ENCODE results near the gene SHROOM1. TPM values are rescaled to one million over a fixed set of nuclear protein-coding genes. Genes with fewer than 3 reads are reported as not detected.
A peak's percentile ranks its signal among the peaks of the same experiment; 100 is the strongest.
"Not testable (repeated sequence)": the region's sequence is repeated elsewhere in the genome, so short reads cannot be mapped to it uniquely, and the experiment has no call there.

Gene SHROOM1
- total and polyA plus RNA-seq, 2 experiments from 2014 or later: 2.5 to 5.4 TPM

DNA sequence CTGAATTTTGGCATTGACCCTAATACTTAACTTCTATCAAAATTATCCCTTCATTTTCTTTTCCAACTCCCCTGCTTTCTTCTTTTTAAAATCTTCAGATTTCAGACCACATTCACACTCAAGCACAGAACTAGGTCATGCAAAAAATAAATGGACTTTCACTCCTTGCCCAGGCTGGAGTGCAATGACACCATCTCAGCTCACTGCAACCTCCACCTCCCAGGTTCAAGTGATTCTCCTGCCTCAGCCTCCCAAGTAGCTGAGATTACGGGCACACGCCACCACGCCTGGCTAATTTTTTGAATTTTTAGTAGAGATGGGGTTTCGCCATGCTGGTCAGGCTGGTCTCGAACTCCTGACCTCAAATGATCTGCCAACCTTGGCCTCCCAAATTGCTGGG is 24.5 kb upstream of the SHROOM1 start:
- H3K4me3 ChIP-seq; H3K4me3 Mint-ChIP-seq; H3F3A ChIP-seq (replicated peaks; ENCODE audit: low read depth); H3K9me2 ChIP-seq (ENCODE audit: insufficient read depth); H3K27me3 ChIP-seq (ENCODE audit: insufficient read depth); H3K79me2 ChIP-seq (replicated peaks; ENCODE audit: insufficient read depth); H2AFZ ChIP-seq; H3K9me3 Mint-ChIP-seq; H3K27ac ChIP-seq (ENCODE audit: low read depth); H3K27ac Mint-ChIP-seq; ATAC-seq; H3K4me1 ChIP-seq (ENCODE audit: insufficient read depth); DNase-seq (ENCODE audit: low spot score); H3K36me3 Mint-ChIP-seq (ENCODE audit: low read depth); H3K27me3 Mint-ChIP-seq (ENCODE audit: insufficient read depth, low read depth, poor library complexity); H3K4me1 Mint-ChIP-seq; H3K36me3 ChIP-seq (ENCODE audit: insufficient read depth); H4K20me1 ChIP-seq (replicated peaks; ENCODE audit: insufficient read depth): not testable (repeated sequence)
- H3K4me2 ChIP-seq: 0 out of 2 replicates have a peak overlapping the region, but pooled peaks have one; percentile 1

DNA sequence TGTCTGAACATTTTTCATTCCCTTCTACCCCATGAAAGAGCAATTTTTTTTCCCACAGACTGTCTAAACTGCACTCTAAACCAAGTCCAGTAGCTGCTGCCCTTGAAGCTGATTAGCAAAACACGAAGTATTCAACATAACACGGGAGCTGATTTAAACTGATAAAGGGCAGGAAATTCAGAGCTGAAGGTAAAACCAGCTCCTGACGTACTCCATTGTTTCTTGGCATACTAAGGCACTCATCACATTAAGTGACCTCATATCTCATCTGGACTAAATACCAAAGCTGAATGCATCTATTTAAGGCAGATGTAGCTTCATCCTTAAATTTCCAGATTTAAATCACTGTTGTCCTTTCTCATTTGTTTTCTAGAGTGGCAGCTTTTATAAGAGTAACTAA is 23.9 kb upstream of the SHROOM1 start:
- no peak overlapping the region for H3K4me3 ChIP-seq
- H3K27me3 Mint-ChIP-seq (ENCODE audit: insufficient read depth, low read depth, poor library complexity): peaks cover 1% of the 10 kb centered on the region
- H3K27ac Mint-ChIP-seq: peak overlapping the region; percentile 15
- no peaks in the 10 kb centered on the region for H3K36me3 ChIP-seq (ENCODE audit: insufficient read depth)
- H3F3A ChIP-seq (replicated peaks; ENCODE audit: low read depth): no peaks in the 10 kb centered on the region
- H3K27me3 ChIP-seq (ENCODE audit: insufficient read depth): no peaks in the 10 kb centered on the region
- DNase-seq (ENCODE audit: low spot score): peak; percentile 33
- H3K4me3 Mint-ChIP-seq: no peak overlapping the region; the same call in 2 of the 3 replicates
- TF ChIP-seq, protein P1, sequence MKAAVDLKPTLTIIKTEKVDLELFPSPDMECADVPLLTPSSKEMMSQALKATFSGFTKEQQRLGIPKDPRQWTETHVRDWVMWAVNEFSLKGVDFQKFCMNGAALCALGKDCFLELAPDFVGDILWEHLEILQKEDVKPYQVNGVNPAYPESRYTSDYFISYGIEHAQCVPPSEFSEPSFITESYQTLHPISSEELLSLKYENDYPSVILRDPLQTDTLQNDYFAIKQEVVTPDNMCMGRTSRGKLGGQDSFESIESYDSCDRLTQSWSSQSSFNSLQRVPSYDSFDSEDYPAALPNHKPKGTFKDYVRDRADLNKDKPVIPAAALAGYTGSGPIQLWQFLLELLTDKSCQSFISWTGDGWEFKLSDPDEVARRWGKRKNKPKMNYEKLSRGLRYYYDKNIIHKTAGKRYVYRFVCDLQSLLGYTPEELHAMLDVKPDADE (IDR thresholded peaks at IDR 0.05): no peak
- 0 out of 2 replicates have a peak, but pooled peaks have one; percentile 34 for TF ChIP-seq CREB1 (CRISPR knock-in tag; IDR thresholded peaks at IDR 0.05; ENCODE audit: low read depth)
- H3K9me3 Mint-ChIP-seq: no peaks in the 10 kb centered on the region
- no peaks in the 10 kb centered on the region for H4K20me1 ChIP-seq (replicated peaks; ENCODE audit: insufficient read depth)
- H3K79me2 ChIP-seq (replicated peaks; ENCODE audit: insufficient read depth): no peaks in the 10 kb centered on the region
- ATAC-seq: no peak; the same call in 2 of the 3 replicates
- peaks cover 5% of the 10 kb centered on the region; the same call in 2 of the 3 replicates for H3K4me1 Mint-ChIP-seq
- no peak overlapping the region for H3K27ac ChIP-seq (ENCODE audit: low read depth)
- no peaks in the 10 kb centered on the region for H3K36me3 Mint-ChIP-seq (ENCODE audit: low read depth)
- no peaks in the 10 kb centered on the region for H3K9me2 ChIP-seq (ENCODE audit: insufficient read depth)
- peaks cover 10% of the 10 kb centered on the region; the same call in 1 of the 2 replicates for H3K4me1 ChIP-seq (ENCODE audit: insufficient read depth)
- no peak overlapping the region for H2AFZ ChIP-seq
- 0 out of 2 replicates have a peak overlapping the region, but pooled peaks have one; percentile 1 for H3K4me2 ChIP-seq

DNA sequence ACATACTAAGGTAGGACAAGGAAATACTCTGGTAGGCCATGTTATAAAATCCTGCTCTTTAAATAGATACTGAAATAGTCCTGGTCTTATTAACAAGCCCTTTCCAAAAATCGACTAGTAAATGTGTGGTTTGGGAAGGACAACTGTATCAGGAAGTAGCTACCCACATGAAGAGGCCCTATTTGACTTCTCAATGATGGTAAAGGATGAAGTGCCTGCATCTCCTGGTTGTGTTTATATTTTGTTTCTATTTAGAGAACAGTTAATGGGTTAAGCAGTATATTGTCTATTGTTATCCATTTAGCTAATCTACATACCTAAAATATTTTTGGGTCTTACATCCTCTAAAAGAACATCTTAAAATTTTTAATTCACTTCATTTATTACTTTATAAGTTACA is 23.3 kb upstream of the SHROOM1 start:
- peaks cover 10% of the 10 kb centered on the region; the same call in 1 of the 2 replicates for H3K4me1 ChIP-seq (ENCODE audit: insufficient read depth)
- ATAC-seq (no peak), DNase-seq (ENCODE audit: low spot score) (no peak)
- no peak overlapping the region for H3K27ac Mint-ChIP-seq
- H3F3A ChIP-seq (replicated peaks; ENCODE audit: low read depth): no peaks in the 10 kb centered on the region
- H3K9me3 Mint-ChIP-seq: no peaks in the 10 kb centered on the region
- no peak overlapping the region for H3K4me3 ChIP-seq
- no peak overlapping the region for H3K4me2 ChIP-seq
- no peaks in the 10 kb centered on the region for H3K36me3 Mint-ChIP-seq (ENCODE audit: low read depth)
- H3K79me2 ChIP-seq (replicated peaks; ENCODE audit: insufficient read depth): no peaks in the 10 kb centered on the region
- no peak overlapping the region for H2AFZ ChIP-seq
- H3K4me1 Mint-ChIP-seq: peaks cover 5% of the 10 kb centered on the region; the same call in 2 of the 3 replicates
- H3K4me3 Mint-ChIP-seq: no peak overlapping the region
- H3K27me3 Mint-ChIP-seq (ENCODE audit: insufficient read depth, low read depth, poor library complexity): peaks cover 1% of the 10 kb centered on the region
- H3K36me3 ChIP-seq (ENCODE audit: insufficient read depth): no peaks in the 10 kb centered on the region
- no peaks in the 10 kb centered on the region for H3K27me3 ChIP-seq (ENCODE audit: insufficient read depth)
- no peaks in the 10 kb centered on the region for H3K9me2 ChIP-seq (ENCODE audit: insufficient read depth)
- H4K20me1 ChIP-seq (replicated peaks; ENCODE audit: insufficient read depth): no peaks in the 10 kb centered on the region
- no peak overlapping the region for H3K27ac ChIP-seq (ENCODE audit: low read depth)
- TF ChIP-seq, protein P1 (IDR thresholded peaks at IDR 0.05): no peak
- no peak for TF ChIP-seq CREB1 (CRISPR knock-in tag; IDR thresholded peaks at IDR 0.05; ENCODE audit: low read depth)
- TF ChIP-seq STAT1 (IDR thresholded peaks at IDR 0.05; ENCODE audit: unreplicated experiment): no peak
- no peak for TF ChIP-seq EZH2 (IDR thresholded peaks at IDR 0.05; ENCODE audit: low read depth, unreplicated experiment)
- TF ChIP-seq, protein P2, sequence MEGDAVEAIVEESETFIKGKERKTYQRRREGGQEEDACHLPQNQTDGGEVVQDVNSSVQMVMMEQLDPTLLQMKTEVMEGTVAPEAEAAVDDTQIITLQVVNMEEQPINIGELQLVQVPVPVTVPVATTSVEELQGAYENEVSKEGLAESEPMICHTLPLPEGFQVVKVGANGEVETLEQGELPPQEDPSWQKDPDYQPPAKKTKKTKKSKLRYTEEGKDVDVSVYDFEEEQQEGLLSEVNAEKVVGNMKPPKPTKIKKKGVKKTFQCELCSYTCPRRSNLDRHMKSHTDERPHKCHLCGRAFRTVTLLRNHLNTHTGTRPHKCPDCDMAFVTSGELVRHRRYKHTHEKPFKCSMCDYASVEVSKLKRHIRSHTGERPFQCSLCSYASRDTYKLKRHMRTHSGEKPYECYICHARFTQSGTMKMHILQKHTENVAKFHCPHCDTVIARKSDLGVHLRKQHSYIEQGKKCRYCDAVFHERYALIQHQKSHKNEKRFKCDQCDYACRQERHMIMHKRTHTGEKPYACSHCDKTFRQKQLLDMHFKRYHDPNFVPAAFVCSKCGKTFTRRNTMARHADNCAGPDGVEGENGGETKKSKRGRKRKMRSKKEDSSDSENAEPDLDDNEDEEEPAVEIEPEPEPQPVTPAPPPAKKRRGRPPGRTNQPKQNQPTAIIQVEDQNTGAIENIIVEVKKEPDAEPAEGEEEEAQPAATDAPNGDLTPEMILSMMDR (conservative IDR thresholded peaks at IDR 0.05; ENCODE audit: low read depth in 2 of 2): no peak
